Activated CD8-positive, alpha-beta memory T cell treated with anti-CD3 and anti-CD28 coated beads for 1 hour (primary cell): ENCODE measurements around the gene DEPDC1.
"Not testable (repeated sequence)": the region's sequence is repeated elsewhere in the genome, so short reads cannot be mapped to it uniquely, and the experiment has no call there.

Experiments
- DNase-seq, 2 donors: peaks; one replicate each; pipeline ENCODE4 v3.0.0-alpha.2; 2020; ENCODE audit warnings: low read depth in 1 of 2; ENCODE audit errors: extremely low read depth in 1 of 2

Gene DEPDC1

GRCh38 chr1:68496680-68497357 is at the start of gene DEPDC1:
TSS of gene DEPDC1 (minus strand) at chr1:68497082. CDS start at chr1:68496999, 83 bp downstream.
- peak in 1 of 2 donors; percentile 62 for DNase-seq

- DNase-seq = no peak
Measured at GRCh38 chr1:68544651-68545050, 47.8 kb upstream of the DEPDC1 start.

GRCh38 chr1:68542586-68542985 is 45.7 kb upstream of the DEPDC1 start:
- no peak for DNase-seq

GRCh38 chr1:68538941-68539340 is 42.1 kb upstream of the DEPDC1 start:
- no peak for DNase-seq

- no peak for DNase-seq
Measured at GRCh38 chr1:68528243-68528642, 31.4 kb upstream of the DEPDC1 start.

GRCh38 chr1:68525781-68526180 is 28.9 kb upstream of the DEPDC1 start:
- no peak for DNase-seq

GRCh38 chr1:68521286-68521685 is 24.4 kb upstream of the DEPDC1 start:
- no peak for DNase-seq

GRCh38 chr1:68516066-68516465 is 19.2 kb upstream of the DEPDC1 start:
- no peak for DNase-seq

GRCh38 chr1:68511254-68511653 is 14.4 kb upstream of the DEPDC1 start:
- DNase-seq = no peak

GRCh38 chr1:68506386-68506785 is 9.5 kb upstream of the DEPDC1 start:
- no peak for DNase-seq

GRCh38 chr1:68503085-68503484 is 6.2 kb upstream of the DEPDC1 start:
- DNase-seq = no peak

GRCh38 chr1:68497358-68497698 is 446 bp upstream of the DEPDC1 start:
- no peak for DNase-seq

GRCh38 chr1:68495968-68496679 is 758 bp downstream of the DEPDC1 start:
- DNase-seq = no peak

GRCh38 chr1:68495532-68495931 is 1.4 kb downstream of the DEPDC1 start:
- no peak for DNase-seq

GRCh38 chr1:68493193-68493592 is 3.7 kb downstream of the DEPDC1 start:
- no peak for DNase-seq

GRCh38 chr1:68492255-68492654 is 4.6 kb downstream of the DEPDC1 start:
- DNase-seq = not testable (repeated sequence)

- DNase-seq = no peak
Measured at GRCh38 chr1:68490046-68490651, 6.7 kb downstream of the DEPDC1 start.

GRCh38 chr1:68485431-68486022 is 11.4 kb downstream of the DEPDC1 start:
- DNase-seq = no peak

- DNase-seq = no peak
Measured at GRCh38 chr1:68484618-68485017, 12.3 kb downstream of the DEPDC1 start.

GRCh38 chr1:68481041-68481440 is 15.8 kb downstream of the DEPDC1 start:
- no peak for DNase-seq

- no peak for DNase-seq
Measured at GRCh38 chr1:68479501-68479900, 17.4 kb downstream of the DEPDC1 start.

- no peak for DNase-seq
Measured at GRCh38 chr1:68478662-68479061, 18.2 kb downstream of the DEPDC1 start.
